Measurements from ENCODE around the gene COA5.

GRCh38 chr2:98572211-98572610 lies 36.1 kb downstream of the COA5 start:
- TF ChIP-seq CTCF (conservative IDR thresholded peaks at IDR 0.05; ENCODE audit: low read depth in 2 of 2) = no peak
- TF ChIP-seq POLR2AphosphoS5 (IDR thresholded peaks at IDR 0.05; ENCODE audit: low read depth) = no peak
- TF ChIP-seq EZH2 (IDR thresholded peaks at IDR 0.05; ENCODE audit: low read depth, unreplicated experiment) = no peak
- no peak for TF ChIP-seq JUNB (IDR thresholded peaks at IDR 0.05; ENCODE audit: unreplicated experiment)
- TF ChIP-seq STAT1 (IDR thresholded peaks at IDR 0.05; ENCODE audit: unreplicated experiment) = no peak
- TF ChIP-seq ZNF331 (CRISPR knock-in tag; IDR thresholded peaks at IDR 0.05; ENCODE audit: low read depth) = no peak
- TF ChIP-seq EZH2phosphoT487 (IDR thresholded peaks at IDR 0.05; ENCODE audit: unreplicated experiment) = no peak
- no peak for TF ChIP-seq ZNF462 (CRISPR knock-in tag; IDR thresholded peaks at IDR 0.05)
- no peak for TF ChIP-seq REST (IDR thresholded peaks at IDR 0.05; ENCODE audit: unreplicated experiment)
- no peak for TF ChIP-seq ZNF114 (CRISPR knock-in tag; IDR thresholded peaks at IDR 0.05)
- TF ChIP-seq CREB1 (CRISPR knock-in tag; IDR thresholded peaks at IDR 0.05; ENCODE audit: low read depth) = no peak
- no peak for TF ChIP-seq NANOG (IDR thresholded peaks at IDR 0.05; ENCODE audit: borderline replicate concordance)
